ENCODE results near the gene FBXO9.

Gene FBXO9

GRCh38 chr6:53139841-53140413 lies 74.7 kb downstream of the FBXO9 start:
- no peak for DNase-seq

GRCh38 chr6:53142810-53143209 lies 77.6 kb downstream of the FBXO9 start:
- no peak for DNase-seq

- DNase-seq = no peak
These were observed 78.5 kb downstream of the FBXO9 start for GRCh38 chr6:53143710-53144109.

GRCh38 chr6:53144802-53145201 lies 79.6 kb downstream of the FBXO9 start:
- DNase-seq = no peak

- no peak for DNase-seq
These were observed 83.5 kb downstream of the FBXO9 start, which contains the start of gene GCM1 for GRCh38 chr6:53148684-53149083. TSS of gene GCM1 (minus strand) at chr6:53148841. CDS start at chr6:53145632, 3,209 bp downstream.
